ENCODE measurements around the gene SP100.
"Not testable (repeated sequence)": the region's sequence is repeated elsewhere in the genome, so short reads cannot be mapped to it uniquely, and the experiment has no call there.

The SP100 gene

GRCh38 chr2:230459216-230459615, 43.2 kb downstream of the SP100 start:
- no peak for DNase-seq (ENCODE audit: low read depth in 2 of 2)

GRCh38 chr2:230471074-230471473, 55.1 kb downstream of the SP100 start:
- DNase-seq (ENCODE audit: low read depth in 2 of 2), result no peak

GRCh38 chr2:230472621-230473018, 56.6 kb downstream of the SP100 start:
- no peak for DNase-seq (ENCODE audit: low read depth in 2 of 2)

- no peak for DNase-seq (ENCODE audit: low read depth in 2 of 2)
These were observed 57.4 kb downstream of the SP100 start for GRCh38 chr2:230473378-230473777.

- no peak for DNase-seq (ENCODE audit: low read depth in 2 of 2)
These were observed 59.1 kb downstream of the SP100 start for GRCh38 chr2:230475143-230475542.

- no peak for DNase-seq (ENCODE audit: low read depth in 2 of 2)
These were observed 69.9 kb downstream of the SP100 start for GRCh38 chr2:230485801-230486341.

GRCh38 chr2:230491219-230491618, 75.2 kb downstream of the SP100 start:
- DNase-seq (ENCODE audit: low read depth in 2 of 2), result not testable (repeated sequence)

- no peak for DNase-seq (ENCODE audit: low read depth in 2 of 2)
These were observed 76.1 kb downstream of the SP100 start for GRCh38 chr2:230492107-230492506.

GRCh38 chr2:230494980-230495379, 79.0 kb downstream of the SP100 start:
- no peak for DNase-seq (ENCODE audit: low read depth in 2 of 2)

GRCh38 chr2:230496891-230497290, 80.9 kb downstream of the SP100 start:
- DNase-seq (ENCODE audit: low read depth in 2 of 2), result no peak

GRCh38 chr2:230498506-230499107, 82.6 kb downstream of the SP100 start:
- DNase-seq (ENCODE audit: low read depth in 2 of 2), result no peak

- no peak for DNase-seq (ENCODE audit: low read depth in 2 of 2)
These were observed 86.6 kb downstream of the SP100 start for GRCh38 chr2:230502593-230502992.

GRCh38 chr2:230503798-230504197, 87.8 kb downstream of the SP100 start:
- DNase-seq (ENCODE audit: low read depth in 2 of 2), result no peak

- DNase-seq (ENCODE audit: low read depth in 2 of 2), result no peak
These were observed 89.2 kb downstream of the SP100 start for GRCh38 chr2:230505162-230505561.

GRCh38 chr2:230512955-230513748, 97.2 kb downstream of the SP100 start:
- DNase-seq (ENCODE audit: low read depth in 2 of 2), result no peak

- no peak for DNase-seq (ENCODE audit: low read depth in 2 of 2)
These were observed 104.3 kb downstream of the SP100 start for GRCh38 chr2:230520061-230520874.

GRCh38 chr2:230520875-230521155, 104.8 kb downstream of the SP100 start:
- DNase-seq (ENCODE audit: low read depth in 2 of 2), result no peak

- DNase-seq (ENCODE audit: low read depth in 2 of 2), result no peak
These were observed 105.4 kb downstream of the SP100 start for GRCh38 chr2:230521386-230521785.

- no peak for DNase-seq (ENCODE audit: low read depth in 2 of 2)
These were observed 109.7 kb downstream of the SP100 start for GRCh38 chr2:230525682-230526081.

GRCh38 chr2:230537531-230537976, 121.6 kb downstream of the SP100 start:
- DNase-seq (ENCODE audit: low read depth in 2 of 2), result no peak

GRCh38 chr2:230540332-230540731, 124.3 kb downstream of the SP100 start:
- no peak for DNase-seq (ENCODE audit: low read depth in 2 of 2)

GRCh38 chr2:230541934-230542380, 126.0 kb downstream of the SP100 start:
- DNase-seq (ENCODE audit: low read depth in 2 of 2), result no peak

All from stimulated activated CD8-positive, alpha-beta memory T cell treated with anti-CD3 and anti-CD28 coated beads, Interleukin-15, amount 100 ng/mL, for 4 hours (primary cell).